SK-N-MC (cell line): ENCODE data around the gene REXO5.

Source experiments
- EZH2 ChIP-seq: fragments of 200-600 bp; sonication (generic); IDR thresholded peaks from one replicate; pipeline ENCODE4 v1.6.1; 2017; ENCODE audit warnings: antibody characterized with exemption
- FOXP2 ChIP-seq: optimal IDR thresholded peaks from 2 replicates; pipeline ENCODE3; 2011; ENCODE audit warnings: mild to moderate bottlenecking, moderate library complexity; ENCODE audit not compliant: insufficient read depth; ENCODE audit errors: extremely low read length, control extremely low read depth
- POLR2AphosphoS5 ChIP-seq: IDR thresholded peaks from 2 replicates; pipeline ENCODE4 v1.6.1; 2012; ENCODE audit warnings: mild to moderate bottlenecking, low read depth, low read length, borderline replicate concordance

- TF ChIP-seq EZH2 (no peak), FOXP2 (no peak), POLR2AphosphoS5 (no peak)
These were observed 46.8 kb downstream of the REXO5 start for GRCh38 chr16:20853143-20853542.
